Umbilical cord (tissue), 2 donors: ENCODE results near the gene DCX. TPM values are rescaled to one million over a fixed set of nuclear protein-coding genes. Genes with fewer than 3 reads are reported as not detected.

Experiments
- DNase-seq: peaks from one replicate; pipeline ENCODE4 v3.0.0-alpha.2; 2015; ENCODE audit warnings: low spot score
- total RNA-seq: library from RNA; depleted of rRNA; stranded (reverse); fragments of >200 nt; gene quantifications from one replicate; pipeline ENCODE4 v1.2.3, GENCODE V29; 2014; ENCODE audit warnings: low replicate concordance; ENCODE audit not compliant: insufficient read depth

The DCX gene
- total RNA-seq = 0.72 TPM

DNA sequence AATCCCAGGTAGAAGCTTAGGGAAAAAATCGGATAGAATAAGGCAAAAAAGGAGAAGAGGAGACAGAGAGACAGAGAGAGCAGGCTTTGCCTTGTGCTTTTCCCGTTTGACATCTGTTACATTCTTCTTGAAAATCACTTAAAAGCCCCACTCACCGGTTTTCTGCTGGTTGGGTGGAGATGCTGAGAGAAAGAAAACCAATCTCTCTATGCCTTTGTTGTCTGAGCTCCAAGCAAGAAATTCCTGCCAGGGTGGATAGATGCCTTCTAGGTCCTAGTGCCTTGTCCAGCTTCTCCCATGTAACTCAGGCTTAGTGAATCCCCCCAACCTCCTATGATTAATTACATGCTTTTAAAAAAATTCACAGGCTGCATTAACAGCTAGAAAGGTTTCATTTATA, at the start of gene DCX:
TSS of gene DCX (minus strand) at position 210 of the 400 bp plus-strand sequence. CDS start 1,794 bp downstream, outside the sequence.
- no peak for DNase-seq

DNA sequence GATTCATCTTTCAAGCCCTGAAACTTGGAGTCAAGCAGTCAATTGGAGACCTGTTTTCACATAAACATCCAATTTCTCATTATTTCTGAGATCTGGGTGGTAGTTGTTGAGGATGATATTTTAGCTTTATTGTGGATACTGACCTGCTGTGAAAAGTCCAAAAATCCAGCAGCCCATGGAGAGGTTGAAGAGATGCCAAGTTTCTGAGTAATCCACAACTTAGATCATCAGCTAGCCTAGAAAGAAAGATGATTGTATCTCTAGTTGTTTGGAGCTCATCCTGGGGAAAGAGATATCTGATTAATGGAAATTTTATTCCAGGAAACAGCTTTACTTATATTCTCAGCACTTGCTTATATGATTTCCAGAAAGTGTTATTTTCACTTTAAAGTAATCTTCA, 48.6 kb upstream of the DCX start:
- peak; percentile 10 for DNase-seq

- DNase-seq = no peak
These were observed 35.3 kb upstream of the DCX start for GRCh38 chrX:111447298-111447697.

- DNase-seq = peak; percentile 34
These were observed 33.5 kb upstream of the DCX start for GRCh38 chrX:111445485-111445884.

DNA sequence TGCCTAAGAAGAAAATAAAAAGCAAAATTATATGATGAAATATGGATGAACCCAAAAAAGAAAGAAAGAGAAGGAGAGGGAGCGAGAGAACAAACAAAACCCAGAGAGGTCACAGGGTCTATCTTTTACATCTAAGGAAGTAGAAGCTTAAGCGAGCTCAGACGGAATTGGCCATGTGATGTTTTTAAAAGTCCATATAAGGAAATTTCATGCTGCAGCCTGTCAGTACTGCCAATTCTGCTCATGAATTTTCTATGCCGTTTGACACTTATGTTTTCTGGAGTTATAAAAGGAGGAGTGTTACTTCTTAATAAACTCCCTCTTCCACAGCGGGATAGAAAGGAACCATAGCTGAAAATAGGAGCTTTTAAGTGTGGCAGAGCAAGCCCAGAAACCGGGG, 32.9 kb upstream of the DCX start:
- no peak for DNase-seq

- no peak for DNase-seq
These were observed 32.0 kb upstream of the DCX start for GRCh38 chrX:111443946-111444345.

GRCh38 chrX:111442791-111443190, 30.8 kb upstream of the DCX start:
- no peak for DNase-seq

DNA sequence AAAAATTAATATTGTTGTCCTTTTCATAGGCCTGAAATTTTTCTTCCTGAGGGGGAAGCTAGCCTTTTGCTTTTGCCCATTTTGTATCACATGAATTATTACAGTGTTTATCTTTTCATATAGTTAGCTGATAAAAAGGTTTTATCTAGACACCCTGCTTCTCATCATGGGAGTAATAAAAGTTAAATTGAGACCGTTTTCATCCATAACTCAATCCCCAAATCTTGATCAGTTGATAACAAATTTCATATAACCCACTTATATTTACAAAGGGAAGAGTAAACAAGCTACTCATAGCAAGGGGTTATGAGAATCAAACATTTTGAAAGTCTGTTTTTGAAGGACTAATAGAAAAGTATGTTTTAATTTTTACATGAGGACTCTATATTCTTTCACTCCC, 23.5 kb upstream of the DCX start:
- DNase-seq = no peak

DNA sequence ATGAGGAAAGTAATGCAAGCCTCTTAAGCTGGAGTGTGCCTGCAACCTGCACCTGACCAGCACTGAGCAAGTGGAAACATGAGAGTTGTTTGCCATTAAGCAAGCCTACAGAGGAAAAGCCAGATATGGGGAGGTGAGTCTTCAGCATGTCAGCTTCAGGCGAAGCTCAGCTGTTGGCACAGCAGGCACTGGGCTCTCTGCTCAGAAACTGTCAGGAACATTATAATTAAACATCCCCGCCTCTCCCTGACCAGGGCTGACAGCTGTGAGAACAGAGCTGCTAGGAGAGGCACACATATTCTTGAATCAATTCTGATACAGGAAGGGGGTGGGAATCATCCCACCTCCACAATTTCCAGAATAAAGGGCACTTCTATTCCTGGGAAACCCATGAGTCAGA, 19.0 kb upstream of the DCX start:
- no peak for DNase-seq

- DNase-seq = no peak
These were observed 435 bp downstream of the DCX start for GRCh38 chrX:111411557-111411956.

- no peak for DNase-seq
These were observed 1.4 kb downstream of the DCX start for GRCh38 chrX:111410590-111411078.

DNA sequence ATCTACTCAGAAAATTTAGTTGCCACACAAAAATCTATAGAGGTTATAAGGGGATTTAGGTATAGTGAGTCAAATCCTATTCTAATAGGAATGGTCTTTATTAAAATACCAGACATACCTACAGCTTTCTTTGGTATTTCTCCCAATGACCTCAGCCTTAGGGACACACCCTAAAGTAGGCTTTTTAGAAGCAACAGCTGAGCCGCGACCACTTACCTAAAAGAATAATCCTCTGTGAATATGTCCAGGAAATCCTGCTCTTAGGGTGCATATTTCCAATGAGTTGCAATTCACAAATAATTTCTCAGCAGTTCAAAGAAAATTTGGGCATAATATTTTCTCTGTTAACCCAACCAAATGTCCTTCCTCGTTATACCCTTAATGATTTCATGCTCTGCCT, 2.7 kb downstream of the DCX start:
- no peak for DNase-seq

DNA sequence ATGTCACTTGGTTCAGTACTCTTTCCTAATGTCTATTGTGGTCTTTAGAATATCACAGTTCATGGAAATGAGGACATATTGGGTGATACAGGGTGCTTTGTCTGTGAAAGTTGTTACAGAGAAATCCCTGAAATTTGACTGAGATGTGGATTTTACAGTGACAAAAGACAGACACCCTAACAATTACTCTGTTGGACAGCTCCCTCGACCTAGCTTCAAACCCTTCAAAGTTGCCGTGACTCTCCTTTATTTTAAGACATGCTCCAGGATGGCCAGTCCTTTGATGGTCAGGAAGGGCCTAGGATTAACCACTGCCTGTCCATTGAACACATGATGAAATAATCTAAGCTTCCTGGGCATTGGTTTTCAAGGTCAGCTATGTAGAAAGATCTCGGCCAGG, 4.0 kb downstream of the DCX start:
- no peak for DNase-seq

DNA sequence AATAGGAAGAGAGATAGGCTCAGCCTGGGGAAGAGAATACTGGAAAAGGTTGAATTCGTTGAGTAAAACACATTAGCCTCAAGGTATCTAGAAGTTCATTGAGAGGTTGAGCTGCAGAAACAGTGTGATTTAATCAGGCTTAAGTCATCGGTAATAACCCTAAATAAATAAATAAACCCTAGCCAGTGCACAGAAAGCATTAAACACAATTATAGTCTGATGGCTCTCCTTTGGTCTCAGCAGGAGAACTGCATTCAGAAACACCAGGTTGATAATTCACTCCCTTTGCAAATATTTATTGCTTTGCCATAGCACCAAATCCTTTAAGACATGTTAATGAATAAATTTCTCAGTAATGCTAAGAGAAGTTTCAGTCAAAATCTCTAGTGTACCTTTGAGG, 9.6 kb downstream of the DCX start:
- no peak for DNase-seq

GRCh38 chrX:111395149-111395548, 16.8 kb downstream of the DCX start:
- DNase-seq = no peak

GRCh38 chrX:111394569-111394968, 17.4 kb downstream of the DCX start:
- DNase-seq = no peak

GRCh38 chrX:111387470-111388070, 24.4 kb downstream of the DCX start:
- DNase-seq = no peak

DNA sequence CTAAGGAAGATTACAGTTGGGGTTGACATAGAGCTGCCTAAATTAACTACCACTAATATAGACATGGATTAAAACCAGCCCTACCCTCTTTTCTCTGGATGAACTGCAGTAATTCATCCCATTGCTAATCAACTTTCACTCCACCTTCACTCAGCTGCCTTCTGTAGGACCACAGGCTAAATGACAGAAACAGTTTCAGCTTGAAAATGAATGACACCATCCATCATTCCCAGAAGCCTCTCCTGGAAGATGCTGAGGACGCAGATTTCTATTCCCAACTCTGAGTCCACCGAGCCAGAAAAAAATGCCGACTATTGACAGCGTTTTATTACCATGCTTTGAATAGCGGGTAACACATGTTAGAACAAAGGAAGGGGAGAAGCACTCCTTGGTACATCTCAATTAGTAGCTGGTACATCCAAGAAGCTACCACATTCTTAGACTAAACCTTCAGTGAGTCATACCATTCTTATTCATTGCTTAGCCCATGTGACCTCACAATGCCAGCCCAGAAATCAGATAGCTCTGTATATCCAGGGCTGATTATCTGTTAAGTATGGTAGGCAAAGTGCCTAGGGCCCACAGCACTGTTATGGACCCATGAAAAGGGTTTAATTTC, 25.3 kb downstream of the DCX start:
- no peak for DNase-seq

GRCh38 chrX:111386077-111386476, 25.9 kb downstream of the DCX start:
- no peak for DNase-seq

DNA sequence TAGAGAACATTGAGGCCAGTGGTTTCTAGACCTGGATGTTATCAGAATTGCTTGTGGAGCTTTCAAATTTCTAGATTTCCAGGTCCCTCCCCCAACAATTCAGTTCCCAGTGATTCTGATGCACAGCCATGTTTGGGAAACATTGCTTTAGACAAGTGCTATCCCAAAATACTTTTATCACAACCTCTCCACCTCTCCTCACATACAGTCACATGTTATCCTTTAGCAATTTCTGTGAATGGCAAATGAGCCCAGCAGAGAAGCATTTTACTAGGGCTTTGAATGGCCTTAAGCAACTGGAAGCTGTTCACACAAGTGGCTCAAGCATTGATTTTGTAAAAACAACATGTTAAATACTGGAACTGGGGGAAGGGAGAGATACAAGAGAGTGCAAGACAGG, 29.7 kb downstream of the DCX start:
- no peak for DNase-seq

DNA sequence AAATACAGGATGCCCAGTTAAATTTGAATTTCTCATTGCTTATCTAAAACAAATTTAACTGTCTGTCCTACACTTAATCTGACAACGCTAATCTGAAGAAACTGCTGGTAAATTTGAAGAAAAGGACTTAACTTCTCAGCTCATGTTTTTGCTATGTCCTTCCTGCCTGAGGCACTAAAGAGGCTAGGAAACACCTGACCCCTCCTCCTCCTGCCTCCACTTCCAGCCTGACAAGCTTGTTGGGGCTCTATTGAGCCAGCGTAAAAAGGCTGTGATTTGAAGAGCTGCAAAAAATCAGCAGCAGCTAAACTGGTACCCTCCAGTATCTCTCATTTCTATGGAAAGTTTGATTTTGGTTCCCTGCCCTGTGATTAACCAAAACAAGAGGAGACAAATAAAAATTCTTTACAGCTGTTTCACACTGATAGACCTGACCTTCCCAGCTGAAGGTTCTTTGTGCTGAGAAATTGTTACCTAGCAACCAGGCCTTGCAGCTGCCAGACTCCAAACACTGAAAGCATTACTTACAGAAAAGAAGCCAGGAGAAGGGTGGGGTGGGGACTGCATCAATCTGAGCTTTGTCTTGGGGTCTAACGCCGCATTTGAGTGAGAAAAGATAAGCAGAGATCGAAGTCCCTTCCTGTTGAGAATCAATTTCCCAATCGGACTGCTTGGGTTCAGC, 35.0 kb downstream of the DCX start:
- DNase-seq = no peak

GRCh38 chrX:111376486-111376885, 35.5 kb downstream of the DCX start:
- no peak for DNase-seq

DNA sequence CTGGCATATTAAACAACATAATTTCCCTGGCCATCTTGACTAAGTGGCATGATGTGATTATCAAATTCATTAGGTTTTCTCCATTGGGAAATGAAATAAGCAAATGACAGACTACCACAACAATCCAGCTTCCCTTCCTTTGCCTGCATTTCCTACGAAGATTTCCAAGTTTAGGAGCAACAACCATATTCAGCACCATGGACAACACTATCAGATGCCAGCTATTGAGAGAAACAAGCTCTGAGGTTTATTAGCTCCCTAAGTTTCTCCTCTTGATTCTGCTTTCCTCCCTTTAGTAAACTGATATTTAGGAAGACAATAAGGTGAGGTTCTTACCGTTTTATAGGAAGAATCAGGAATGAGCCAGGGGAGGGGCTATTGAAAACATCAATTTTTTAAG, 36.2 kb downstream of the DCX start:
- DNase-seq = no peak
